A172 (cell line): ENCODE results near the gene GUCY1A2. TPM values are rescaled to one million over a fixed set of nuclear protein-coding genes. Genes with fewer than 3 reads are reported as not detected.

Experiments
- DNase-seq: peaks from one replicate; pipeline ENCODE4 v3.0.0-alpha.2; 2015; ENCODE audit warnings: low spot score
- total RNA-seq: library from RNA; depleted of rRNA; stranded (reverse); fragments of >200 nt; shearing (Covaris generic); gene quantifications from 2 replicates; pipeline ENCODE4 v1.2.3, GENCODE V29; 2014

Gene GUCY1A2
- total RNA-seq, 1 experiment from 2014 or later: 0.02 TPM

GRCh38 chr11:106998916-106999188, 19.4 kb downstream of the GUCY1A2 start:
- DNase-seq: no peak

GRCh38 chr11:106998116-106998915, 20.0 kb downstream of the GUCY1A2 start:
- no peak for DNase-seq

- no peak for DNase-seq
These were observed 21.0 kb downstream of the GUCY1A2 start for GRCh38 chr11:106997227-106997626.

- DNase-seq: no peak
These were observed 21.6 kb downstream of the GUCY1A2 start for GRCh38 chr11:106996691-106997090.

DNA sequence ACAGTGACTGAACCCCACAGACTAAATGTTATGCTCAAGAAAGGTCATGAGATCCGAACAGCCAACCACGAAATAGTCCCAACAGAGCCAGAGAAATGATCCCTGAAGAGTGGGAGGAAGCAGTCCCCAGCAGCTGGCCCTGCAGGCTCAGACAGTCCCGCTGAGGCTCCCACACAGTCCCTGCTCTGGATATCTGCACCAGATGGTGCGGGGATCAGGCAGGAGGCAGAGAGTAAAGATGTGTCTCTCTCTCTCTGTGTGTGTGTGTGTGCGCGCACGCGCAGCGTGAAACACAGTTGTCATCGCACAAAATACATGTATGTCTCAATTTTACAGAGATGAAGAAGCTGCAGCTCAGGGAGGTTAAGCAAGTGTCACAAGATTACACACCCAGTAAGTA, 27.9 kb downstream of the GUCY1A2 start:
- no peak for DNase-seq

DNA sequence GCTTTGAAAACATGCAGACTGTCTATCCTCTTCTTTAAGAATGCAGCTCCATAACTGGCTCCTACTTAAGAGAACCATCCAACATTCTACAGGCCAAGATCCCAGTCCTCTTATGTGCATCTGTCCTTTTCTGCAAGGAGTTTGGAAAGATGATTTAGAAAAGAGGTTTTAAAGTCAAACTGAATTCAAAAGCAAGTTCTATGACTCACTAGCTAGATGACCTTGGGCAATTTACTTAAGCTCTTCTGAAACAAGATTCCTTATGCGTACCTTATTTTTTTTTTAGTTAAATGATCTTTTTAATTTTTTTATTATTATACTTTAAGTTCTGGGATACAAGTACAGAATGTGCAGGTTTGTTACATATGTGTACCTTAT, 29.2 kb downstream of the GUCY1A2 start:
- no peak for DNase-seq

DNA sequence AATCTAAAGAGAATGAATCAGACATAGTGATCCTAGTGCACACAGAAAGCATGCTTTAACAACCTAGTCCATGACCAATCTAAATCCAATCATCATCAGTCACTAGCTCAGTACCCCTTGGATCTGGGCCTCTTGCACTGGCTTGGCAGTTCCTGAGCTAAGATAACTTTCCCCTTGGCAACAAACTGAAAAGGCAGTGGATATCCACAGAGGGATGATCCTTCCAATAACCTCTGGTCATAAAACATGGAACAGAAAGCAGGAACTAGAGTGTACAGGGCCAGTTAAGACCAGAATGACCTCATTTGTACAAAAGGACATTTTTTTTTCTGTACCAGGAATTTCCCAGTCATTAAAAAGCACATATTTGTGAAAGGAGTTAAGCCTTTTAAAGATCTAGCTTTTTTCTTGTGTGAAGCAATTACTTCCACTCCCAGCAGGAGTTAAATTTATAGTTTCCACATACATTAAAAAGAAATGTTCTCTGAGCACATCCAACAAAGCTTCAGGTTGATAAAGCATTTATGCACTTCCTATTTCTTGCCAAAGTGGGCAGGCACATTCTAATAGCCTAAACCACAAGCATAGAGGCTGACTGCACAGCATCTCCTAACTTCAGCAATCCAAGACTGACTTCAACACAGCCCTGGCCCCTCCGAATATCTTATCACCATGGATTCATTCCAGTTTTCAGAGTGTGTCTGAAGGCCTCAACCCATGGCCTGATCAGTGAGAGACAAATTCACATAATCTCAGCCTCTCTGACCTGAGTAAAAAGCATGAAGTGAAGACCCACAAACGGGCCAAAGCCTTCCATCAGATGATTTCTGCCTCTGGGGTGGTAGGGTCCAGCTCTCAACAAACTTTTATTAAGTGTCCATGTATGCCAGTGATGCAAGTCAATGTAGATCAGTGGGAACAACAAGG, 29.9 kb downstream of the GUCY1A2 start:
- DNase-seq: peak; percentile 40

- no peak for DNase-seq
These were observed 31.6 kb downstream of the GUCY1A2 start for GRCh38 chr11:106986673-106987072.

DNA sequence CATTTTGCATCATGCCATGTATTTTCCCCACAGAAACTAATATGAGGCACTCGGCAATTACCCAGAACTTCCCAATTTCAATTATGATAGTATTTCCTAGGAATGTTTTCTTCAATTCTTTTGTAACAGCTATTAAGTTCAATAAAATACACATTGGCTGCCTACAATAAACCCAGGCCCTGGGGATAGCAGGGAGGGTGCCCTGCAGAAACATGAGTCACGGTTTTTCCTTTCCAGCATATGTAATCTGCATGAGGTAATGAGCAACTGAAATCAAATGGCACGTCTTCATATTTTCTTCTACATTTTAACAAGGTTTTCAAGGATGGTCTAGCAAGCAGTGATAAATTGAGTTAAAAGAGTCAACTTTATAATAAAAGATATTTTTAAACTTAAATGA, 32.0 kb downstream of the GUCY1A2 start:
- DNase-seq: no peak

DNA sequence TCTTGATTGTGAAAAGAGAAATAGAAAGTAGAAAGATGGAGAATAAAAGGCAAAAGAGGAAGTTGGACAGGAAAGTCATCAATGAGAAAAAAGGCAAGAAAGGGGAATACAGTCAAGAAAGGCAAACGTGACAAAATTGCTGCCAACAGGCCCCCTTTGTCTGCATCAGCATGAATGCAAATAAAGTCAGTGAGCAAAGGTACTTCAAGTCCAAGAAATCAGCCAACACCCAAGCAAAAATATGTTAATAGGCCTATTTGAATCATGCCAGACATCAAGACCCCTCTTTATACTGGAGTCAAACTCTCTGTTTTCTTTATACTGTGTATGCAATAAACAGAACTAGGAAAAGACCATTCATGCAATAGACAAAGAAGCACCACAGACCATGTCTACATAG, 34.3 kb downstream of the GUCY1A2 start:
- no peak for DNase-seq

DNA sequence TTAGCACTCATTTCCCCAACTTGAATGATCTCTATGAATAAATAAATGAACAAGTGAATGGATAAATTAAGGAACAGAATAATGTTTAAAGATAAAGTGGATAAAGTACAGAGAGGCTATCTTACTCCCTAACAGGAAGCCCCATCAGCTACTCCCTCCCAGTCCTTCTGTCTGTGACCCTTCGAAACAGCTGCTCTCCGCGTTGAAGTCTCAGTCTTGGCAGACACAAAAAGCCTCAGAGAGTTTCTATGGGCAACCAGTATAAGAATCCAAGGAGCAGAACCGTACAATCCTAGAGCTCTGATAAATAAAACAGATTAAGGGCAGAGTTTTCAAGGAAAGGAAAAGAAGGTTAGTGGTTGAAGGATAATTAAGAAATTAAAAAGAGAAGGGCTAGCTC, 35.0 kb downstream of the GUCY1A2 start:
- DNase-seq: no peak

GRCh38 chr11:106974831-106975230, 43.4 kb downstream of the GUCY1A2 start:
- DNase-seq: no peak

- no peak for DNase-seq
These were observed 46.4 kb downstream of the GUCY1A2 start for GRCh38 chr11:106971864-106972263.

GRCh38 chr11:106969644-106970355, 48.5 kb downstream of the GUCY1A2 start:
- DNase-seq: no peak

DNA sequence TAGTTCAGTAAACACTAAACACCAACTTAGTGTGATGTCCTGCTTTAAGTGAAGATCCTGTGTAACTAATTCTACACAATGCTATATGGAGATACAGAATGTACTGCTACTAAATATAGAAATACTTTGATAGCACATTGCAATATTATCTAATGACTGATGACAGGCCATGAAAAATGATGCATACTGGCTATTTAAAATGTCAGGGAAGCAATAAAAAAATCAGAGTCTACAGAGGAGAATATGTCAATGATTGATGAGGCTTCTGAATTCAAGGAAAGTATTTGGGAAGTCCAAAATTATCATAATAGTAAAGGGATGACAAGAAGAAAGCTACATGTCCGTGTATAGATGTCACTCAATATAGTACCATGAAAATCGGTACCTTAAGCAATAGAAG, 55.3 kb downstream of the GUCY1A2 start:
- no peak for DNase-seq

DNA sequence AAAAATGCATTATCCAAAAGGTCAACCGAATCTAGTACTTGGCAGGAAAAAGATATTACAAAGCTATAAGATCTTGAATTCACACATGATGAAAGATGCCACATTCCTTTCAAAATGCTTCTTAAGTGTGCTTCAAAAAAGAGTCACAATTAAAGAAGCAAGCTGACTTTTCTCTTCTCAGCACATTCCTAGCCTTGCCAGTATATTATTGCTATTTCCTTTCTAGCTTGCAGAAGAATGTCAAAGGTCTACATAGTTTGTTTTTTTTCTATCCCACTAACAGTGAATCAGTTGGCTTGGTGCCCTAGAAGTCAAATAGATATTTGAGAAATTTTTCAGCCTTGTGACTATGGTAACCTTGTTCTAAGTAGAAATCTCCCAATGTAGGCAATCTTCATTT, 56.8 kb downstream of the GUCY1A2 start:
- DNase-seq: peak; percentile 45

DNA sequence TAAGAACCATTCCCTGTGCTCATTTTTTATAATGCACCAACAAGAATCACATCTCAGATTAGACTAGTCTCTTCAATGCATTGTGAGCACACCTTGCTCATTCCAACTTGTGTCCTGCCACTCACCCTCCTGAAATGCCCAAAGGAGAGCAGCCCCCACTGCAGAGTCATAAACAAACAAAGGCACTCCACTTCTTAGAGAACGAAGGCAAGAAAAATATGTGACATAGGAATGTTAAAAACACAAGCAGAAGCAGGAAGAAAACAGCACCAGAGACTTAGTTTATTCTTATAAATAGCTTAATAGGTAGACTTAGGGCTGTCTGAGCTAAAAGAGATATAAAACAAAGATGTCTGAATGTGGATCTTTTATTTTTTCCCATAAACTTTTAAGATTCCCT, 57.2 kb downstream of the GUCY1A2 start:
- DNase-seq: no peak

DNA sequence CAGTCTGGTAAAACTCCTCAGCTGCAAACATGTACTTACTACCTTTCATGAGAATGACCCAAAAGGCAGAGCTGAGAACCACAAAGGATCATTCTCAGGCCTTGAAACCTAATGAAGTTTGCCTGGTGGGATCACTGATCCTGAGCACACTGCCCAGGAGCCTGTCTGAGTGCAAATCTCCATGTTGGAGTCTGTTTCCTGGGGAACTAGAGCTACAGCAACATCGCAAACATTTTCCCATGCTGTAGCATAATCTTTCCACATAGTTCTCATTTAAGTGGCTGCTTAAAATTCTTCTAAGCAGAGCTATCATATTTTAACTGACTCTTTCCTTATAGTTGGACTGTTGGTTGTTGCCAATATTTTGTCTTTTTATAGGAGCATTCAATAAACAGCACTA, 58.5 kb downstream of the GUCY1A2 start:
- no peak for DNase-seq

DNA sequence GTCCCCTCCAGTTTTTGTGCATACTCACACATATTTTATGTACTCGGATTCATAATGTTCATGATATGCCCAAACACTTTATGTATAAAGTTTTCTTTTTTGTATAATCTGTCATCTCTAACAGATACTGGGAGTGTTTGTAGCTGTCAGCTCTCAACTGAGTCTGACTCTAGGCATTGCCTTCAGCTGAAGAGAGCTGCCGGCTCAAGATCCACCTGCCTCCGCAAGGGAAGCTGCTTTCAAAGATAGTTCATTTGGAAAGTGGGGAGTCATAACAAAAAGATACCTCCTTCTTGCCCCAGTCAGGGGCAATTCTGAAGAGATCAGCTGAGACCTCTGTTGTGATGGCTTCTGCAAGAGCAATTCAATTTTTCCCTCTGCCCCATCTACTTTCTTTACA, 58.9 kb downstream of the GUCY1A2 start:
- DNase-seq: no peak

DNA sequence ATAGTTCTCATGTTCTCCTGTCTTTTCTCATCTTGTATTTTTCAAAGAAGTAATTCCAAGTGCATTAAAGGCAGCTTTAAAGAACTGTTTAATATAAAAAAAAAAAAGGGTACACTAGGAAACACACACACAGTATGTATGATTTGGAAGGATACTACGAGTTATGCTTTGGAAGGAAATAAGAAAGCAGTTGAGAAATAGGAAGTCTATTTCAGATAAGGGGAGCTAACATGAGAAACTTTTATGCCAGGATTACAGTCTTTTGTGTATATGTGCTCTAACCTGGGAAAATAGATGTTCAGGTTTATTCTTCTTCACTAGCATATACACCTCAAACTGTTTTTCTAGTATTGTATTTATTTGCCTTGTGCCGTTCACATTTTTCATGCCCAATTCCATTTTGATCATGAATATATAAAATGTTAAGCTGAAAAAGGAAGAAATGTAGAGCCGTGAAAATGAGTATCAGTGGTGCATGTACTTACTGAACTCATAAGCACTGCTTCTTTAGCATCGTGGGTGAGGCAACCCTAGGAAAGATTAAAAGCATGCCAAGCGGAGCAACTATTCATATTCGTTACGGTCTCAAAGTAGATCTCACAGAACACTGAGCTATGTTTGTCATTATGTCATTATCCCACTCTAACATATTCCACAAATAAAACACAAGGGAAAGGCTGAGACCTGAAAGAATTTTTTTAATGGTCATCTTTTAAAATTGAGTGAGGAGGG, 59.6 kb downstream of the GUCY1A2 start:
- DNase-seq: no peak

GRCh38 chr11:106957030-106957482, 61.2 kb downstream of the GUCY1A2 start:
- no peak for DNase-seq

DNA sequence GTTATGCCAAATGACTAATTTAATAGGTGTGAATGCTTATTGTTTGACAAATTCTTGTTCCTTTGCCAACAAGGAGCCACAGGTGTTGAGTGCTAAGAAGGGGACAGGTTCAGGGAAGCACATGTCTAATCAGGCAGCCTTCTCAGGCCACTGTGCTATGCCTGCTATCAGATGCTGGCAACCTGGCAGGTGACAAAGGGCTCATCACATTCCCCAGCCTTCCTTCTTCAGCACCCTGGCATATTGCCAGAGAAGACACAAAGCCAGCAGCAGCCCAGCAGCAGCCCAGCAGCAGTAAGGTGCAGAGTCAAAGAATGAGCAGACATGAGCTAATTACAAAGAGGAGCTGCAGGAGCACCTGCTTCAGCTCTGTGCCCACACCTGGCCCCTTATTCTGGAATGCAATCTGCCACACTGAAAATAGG, 68.2 kb downstream of the GUCY1A2 start:
- no peak for DNase-seq
